Neural crest cell (in vitro differentiated cells): ENCODE measurements around the gene ADIPOR2. TPM values are rescaled to one million over a fixed set of nuclear protein-coding genes. Genes with fewer than 3 reads are reported as not detected.
A peak's percentile ranks its signal among the peaks of the same experiment; 100 is the strongest.

Experiments
- DNase-seq: peaks from one replicate; pipeline ENCODE4 v3.0.0; 2021; ENCODE audit warnings: low read depth, mixed read lengths, low spot score
- H3K27ac Mint-ChIP-seq: one replicate; pipeline ENCODE4 v1.8.0; 2021; ENCODE audit warnings: mild to moderate bottlenecking, mixed read lengths; ENCODE audit not compliant: unreplicated experiment
- H3K27me3 Mint-ChIP-seq: 2 replicates; pipeline ENCODE4 v1.8.0; 2021; ENCODE audit warnings: low read depth, mild to moderate bottlenecking, mixed read lengths
- H3K36me3 Mint-ChIP-seq: 2 replicates; pipeline ENCODE4 v1.8.0; 2021; ENCODE audit warnings: low read depth, mild to moderate bottlenecking, mixed read lengths
- H3K4me1 Mint-ChIP-seq: 2 replicates; pipeline ENCODE4 v1.8.0; 2021; ENCODE audit warnings: mixed read lengths
- H3K4me3 Mint-ChIP-seq: one replicate; pipeline ENCODE4 v1.8.0; 2021; ENCODE audit warnings: mild to moderate bottlenecking, mixed read lengths
- H3K9me3 Mint-ChIP-seq: 2 replicates; pipeline ENCODE4 v1.8.0; 2021; ENCODE audit warnings: mixed read lengths
- CTCF ChIP-seq: fragments of 200-600 bp; sonication (generic); conservative IDR thresholded peaks from 2 replicates; pipeline ENCODE4 v1.5.0; 2021; ENCODE audit warnings: antibody characterized with exemption, mild to moderate bottlenecking
- total RNA-seq: library from RNA; stranded (reverse); gene quantifications from 2 replicates; pipeline ENCODE4 v1.2.1, GENCODE V29; 2021

Gene ADIPOR2
- total RNA-seq, 1 donor from 2014 or later: 59.4 TPM

- Mint-ChIP-seq H3K4me3 (no peak overlapping the region), H3K4me1 (peaks cover 18% of the 10 kb centered on the region), H3K27ac (peak overlapping the region; percentile 19), H3K36me3 (no peaks in the 10 kb centered on the region), H3K9me3 (no peaks in the 10 kb centered on the region), H3K27me3 (no peaks in the 10 kb centered on the region)
- DNase-seq: no peak
- TF ChIP-seq CTCF: no peak
Observed at GRCh38 chr12:1799051-1799881, 108.4 kb downstream of the ADIPOR2 start.

GRCh38 chr12:1799882-1800400 is 109.1 kb downstream of the ADIPOR2 start:
- Mint-ChIP-seq H3K27ac (no peak overlapping the region), H3K4me1 (peaks cover 20% of the 10 kb centered on the region), H3K9me3 (no peaks in the 10 kb centered on the region), H3K36me3 (no peaks in the 10 kb centered on the region), H3K27me3 (no peaks in the 10 kb centered on the region), H3K4me3 (no peak overlapping the region)
- DNase-seq: no peak
- TF ChIP-seq CTCF: no peak

GRCh38 chr12:1800401-1801302 is 109.8 kb downstream of the ADIPOR2 start:
- H3K27me3 Mint-ChIP-seq: no peaks in the 10 kb centered on the region
- no peak overlapping the region for H3K27ac Mint-ChIP-seq
- no peak overlapping the region for H3K4me3 Mint-ChIP-seq
- TF ChIP-seq CTCF: peak; percentile 38
- no peaks in the 10 kb centered on the region for H3K9me3 Mint-ChIP-seq
- no peak for DNase-seq
- peaks cover 17% of the 10 kb centered on the region for H3K4me1 Mint-ChIP-seq
- H3K36me3 Mint-ChIP-seq: no peaks in the 10 kb centered on the region

- TF ChIP-seq CTCF: no peak
- Mint-ChIP-seq H3K4me3 (no peak overlapping the region), H3K27ac (no peak overlapping the region), H3K27me3 (no peaks in the 10 kb centered on the region), H3K36me3 (no peaks in the 10 kb centered on the region), H3K4me1 (peaks cover 11% of the 10 kb centered on the region), H3K9me3 (no peaks in the 10 kb centered on the region)
- no peak for DNase-seq
Observed at GRCh38 chr12:1801303-1801975, 110.6 kb downstream of the ADIPOR2 start.

GRCh38 chr12:1803736-1804135 is 112.9 kb downstream of the ADIPOR2 start:
- TF ChIP-seq CTCF: no peak
- Mint-ChIP-seq H3K27me3 (no peaks in the 10 kb centered on the region), H3K9me3 (no peaks in the 10 kb centered on the region), H3K36me3 (no peaks in the 10 kb centered on the region), H3K4me3 (no peak overlapping the region), H3K27ac (no peak overlapping the region), H3K4me1 (peaks cover 11% of the 10 kb centered on the region)
- DNase-seq: no peak
